ENCODE data around the gene C13orf46.

DNA sequence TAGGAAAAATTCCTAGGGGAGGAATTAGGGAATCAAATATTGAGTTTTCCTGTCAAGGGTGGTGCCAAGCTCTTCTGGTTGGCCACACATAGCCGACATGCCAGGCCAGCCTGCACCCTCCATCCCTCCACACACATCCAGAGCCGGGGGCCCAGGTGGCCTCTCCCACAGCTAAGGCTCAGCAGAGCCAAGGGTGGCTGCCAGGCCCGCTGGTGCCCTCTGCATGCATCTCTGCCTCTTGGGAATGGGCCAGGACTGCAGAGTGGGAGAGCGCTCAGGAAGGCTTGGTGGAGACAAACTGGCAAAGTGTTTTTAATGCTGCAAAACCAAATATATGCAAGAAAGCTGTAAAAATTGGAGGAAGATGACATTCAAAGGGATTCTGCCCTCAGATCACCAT is 67.3 kb downstream of the C13orf46 start:
- TF ChIP-seq, protein P1, sequence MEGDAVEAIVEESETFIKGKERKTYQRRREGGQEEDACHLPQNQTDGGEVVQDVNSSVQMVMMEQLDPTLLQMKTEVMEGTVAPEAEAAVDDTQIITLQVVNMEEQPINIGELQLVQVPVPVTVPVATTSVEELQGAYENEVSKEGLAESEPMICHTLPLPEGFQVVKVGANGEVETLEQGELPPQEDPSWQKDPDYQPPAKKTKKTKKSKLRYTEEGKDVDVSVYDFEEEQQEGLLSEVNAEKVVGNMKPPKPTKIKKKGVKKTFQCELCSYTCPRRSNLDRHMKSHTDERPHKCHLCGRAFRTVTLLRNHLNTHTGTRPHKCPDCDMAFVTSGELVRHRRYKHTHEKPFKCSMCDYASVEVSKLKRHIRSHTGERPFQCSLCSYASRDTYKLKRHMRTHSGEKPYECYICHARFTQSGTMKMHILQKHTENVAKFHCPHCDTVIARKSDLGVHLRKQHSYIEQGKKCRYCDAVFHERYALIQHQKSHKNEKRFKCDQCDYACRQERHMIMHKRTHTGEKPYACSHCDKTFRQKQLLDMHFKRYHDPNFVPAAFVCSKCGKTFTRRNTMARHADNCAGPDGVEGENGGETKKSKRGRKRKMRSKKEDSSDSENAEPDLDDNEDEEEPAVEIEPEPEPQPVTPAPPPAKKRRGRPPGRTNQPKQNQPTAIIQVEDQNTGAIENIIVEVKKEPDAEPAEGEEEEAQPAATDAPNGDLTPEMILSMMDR (IDR thresholded peaks at IDR 0.05): no peak
- no peak for TF ChIP-seq EZH2 (IDR thresholded peaks at IDR 0.05; ENCODE audit: borderline replicate concordance, insufficient read depth, low read depth, low read length, poor library complexity, severe bottlenecking)

All from B cell (primary cell).